Measurements from ENCODE around the gene OR6S1. TPM values are rescaled to one million over a fixed set of nuclear protein-coding genes. Genes with fewer than 3 reads are reported as not detected.

OR6S1 gene
- total RNA-seq, 1 donor from 2014 or later = not detected

DNA sequence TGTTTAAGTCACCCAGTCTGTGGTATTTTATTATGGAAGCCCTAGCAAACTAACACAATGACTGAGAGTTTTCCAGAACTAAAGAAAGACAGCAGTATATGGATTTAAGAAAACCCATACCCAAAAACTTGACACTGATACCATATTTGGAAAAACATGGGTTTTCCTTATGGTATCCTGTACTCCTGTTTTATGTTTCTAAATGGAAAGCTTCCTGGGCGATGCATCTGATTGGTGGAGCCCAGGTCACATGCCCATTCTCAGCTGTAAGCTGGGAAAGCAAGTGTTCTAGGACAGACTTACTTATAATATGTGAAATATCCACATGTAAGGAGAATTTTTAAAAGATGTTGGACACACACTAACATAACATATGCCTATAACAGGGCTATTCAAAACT, 38.4 kb upstream of the OR6S1 start:
- Histone ChIP-seq H3K27me3 (ENCODE audit: low read depth) (no peaks in the 10 kb centered on the region), H3K9me3 (no peaks in the 10 kb centered on the region), H3K27ac (no peak overlapping the region), H3K36me3 (no peaks in the 10 kb centered on the region), H3K4me1 (peaks cover 18% of the 10 kb centered on the region), H3K4me3 (no peak overlapping the region)
- DNase-seq (no peak), ATAC-seq (no peak)
- TF ChIP-seq, protein P1, sequence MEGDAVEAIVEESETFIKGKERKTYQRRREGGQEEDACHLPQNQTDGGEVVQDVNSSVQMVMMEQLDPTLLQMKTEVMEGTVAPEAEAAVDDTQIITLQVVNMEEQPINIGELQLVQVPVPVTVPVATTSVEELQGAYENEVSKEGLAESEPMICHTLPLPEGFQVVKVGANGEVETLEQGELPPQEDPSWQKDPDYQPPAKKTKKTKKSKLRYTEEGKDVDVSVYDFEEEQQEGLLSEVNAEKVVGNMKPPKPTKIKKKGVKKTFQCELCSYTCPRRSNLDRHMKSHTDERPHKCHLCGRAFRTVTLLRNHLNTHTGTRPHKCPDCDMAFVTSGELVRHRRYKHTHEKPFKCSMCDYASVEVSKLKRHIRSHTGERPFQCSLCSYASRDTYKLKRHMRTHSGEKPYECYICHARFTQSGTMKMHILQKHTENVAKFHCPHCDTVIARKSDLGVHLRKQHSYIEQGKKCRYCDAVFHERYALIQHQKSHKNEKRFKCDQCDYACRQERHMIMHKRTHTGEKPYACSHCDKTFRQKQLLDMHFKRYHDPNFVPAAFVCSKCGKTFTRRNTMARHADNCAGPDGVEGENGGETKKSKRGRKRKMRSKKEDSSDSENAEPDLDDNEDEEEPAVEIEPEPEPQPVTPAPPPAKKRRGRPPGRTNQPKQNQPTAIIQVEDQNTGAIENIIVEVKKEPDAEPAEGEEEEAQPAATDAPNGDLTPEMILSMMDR (IDR thresholded peaks at IDR 0.05) = no peak
- intact Hi-C loops (cut with DNase I) = no loop called here

DNA sequence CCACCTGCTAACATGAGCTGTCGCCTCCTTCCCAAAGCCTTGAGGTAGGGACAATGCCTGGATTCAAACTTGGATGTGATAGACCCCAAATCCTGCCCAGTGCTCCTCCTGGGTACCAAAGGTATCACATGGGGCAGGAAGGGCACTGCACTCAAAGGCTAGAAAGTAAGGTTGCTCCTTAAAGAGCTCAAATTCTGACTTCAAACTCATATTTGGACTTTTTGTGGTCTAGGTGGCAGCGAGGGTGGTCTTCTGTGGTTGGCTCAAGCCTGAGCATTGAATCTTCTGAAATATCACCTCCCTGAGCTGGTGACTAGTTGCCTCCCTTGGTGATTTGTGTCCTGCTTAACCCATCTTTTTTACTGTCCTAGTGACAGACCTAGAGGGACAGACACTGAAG, 34.6 kb upstream of the OR6S1 start:
- Histone ChIP-seq H3K27ac (no peak overlapping the region), H3K4me1 (peaks cover 16% of the 10 kb centered on the region), H3K36me3 (no peaks in the 10 kb centered on the region), H3K27me3 (ENCODE audit: low read depth) (no peaks in the 10 kb centered on the region), H3K4me3 (no peak overlapping the region), H3K9me3 (no peaks in the 10 kb centered on the region)
- TF ChIP-seq, protein P1 (IDR thresholded peaks at IDR 0.05) = no peak
- DNase-seq = no peak
- ATAC-seq = no peak
- intact Hi-C loops (cut with DNase I) = no loop called here

DNA sequence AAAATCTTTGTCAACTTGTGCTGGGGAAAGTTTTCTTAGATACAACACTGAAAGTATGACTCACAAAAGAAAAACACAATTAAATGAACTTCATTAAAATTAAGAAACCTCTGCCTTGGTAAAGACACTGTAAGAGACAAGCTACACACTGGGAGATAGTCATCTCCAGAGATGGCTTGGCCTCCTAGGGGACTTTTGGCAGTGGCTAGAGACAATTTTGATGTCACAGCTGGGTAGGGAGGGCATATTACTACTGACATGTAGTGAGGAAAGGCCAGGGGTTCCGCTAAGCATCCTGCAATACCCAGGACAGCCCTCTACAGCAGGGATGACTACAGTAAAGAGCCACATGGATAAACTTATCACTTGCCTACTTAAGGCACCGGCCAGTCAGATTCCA, 34.2 kb upstream of the OR6S1 start:
- Histone ChIP-seq H3K9me3 (no peaks in the 10 kb centered on the region), H3K27ac (no peak overlapping the region), H3K4me3 (no peak overlapping the region), H3K4me1 (peaks cover 12% of the 10 kb centered on the region), H3K36me3 (no peaks in the 10 kb centered on the region), H3K27me3 (ENCODE audit: low read depth) (no peaks in the 10 kb centered on the region)
- no peak for DNase-seq
- TF ChIP-seq, protein P1 (IDR thresholded peaks at IDR 0.05) = no peak
- ATAC-seq = no peak
- intact Hi-C loops (cut with DNase I) = no loop called here

DNA sequence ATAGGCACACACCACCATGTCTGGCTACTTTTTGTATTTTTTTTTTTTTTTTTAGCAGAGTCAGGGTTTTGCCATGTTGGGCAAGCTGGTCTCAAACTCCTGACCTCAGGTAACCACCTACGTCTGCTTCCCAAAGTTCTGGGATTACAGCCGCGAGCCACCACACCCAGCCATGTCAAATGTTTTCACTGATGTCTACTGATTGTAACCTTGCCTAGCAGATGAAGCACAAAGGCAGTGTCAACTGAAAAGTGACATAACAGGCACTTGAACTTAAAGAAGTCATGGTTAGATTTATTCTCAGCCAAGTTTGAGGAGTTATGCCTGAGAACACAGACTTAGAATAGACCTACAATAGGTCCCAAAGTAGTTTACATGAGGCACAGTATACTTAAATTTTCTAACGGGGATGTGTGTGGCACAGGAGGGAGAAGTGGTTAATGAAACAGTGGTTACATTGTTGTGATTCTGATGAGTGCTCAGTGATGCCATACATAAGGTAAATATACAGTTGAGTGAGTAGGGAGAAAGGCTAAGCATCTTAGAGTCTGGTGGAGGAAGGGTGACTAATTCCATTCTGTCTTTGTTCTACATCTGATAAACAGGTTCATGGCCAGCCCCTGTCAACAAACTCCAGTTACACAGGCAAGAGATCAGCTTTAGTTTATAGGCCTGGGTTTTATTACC, 30.2 kb upstream of the OR6S1 start:
- ATAC-seq = no peak
- H3K27ac ChIP-seq = no peak overlapping the region
- no peaks in the 10 kb centered on the region for H3K36me3 ChIP-seq
- no peaks in the 10 kb centered on the region for H3K27me3 ChIP-seq (ENCODE audit: low read depth)
- TF ChIP-seq, protein P1 (IDR thresholded peaks at IDR 0.05) = no peak
- H3K4me1 ChIP-seq = no peaks in the 10 kb centered on the region
- DNase-seq = no peak
- no peak overlapping the region for H3K4me3 ChIP-seq
- intact Hi-C loops (cut with DNase I) = no loop called here
- H3K9me3 ChIP-seq = no peaks in the 10 kb centered on the region

DNA sequence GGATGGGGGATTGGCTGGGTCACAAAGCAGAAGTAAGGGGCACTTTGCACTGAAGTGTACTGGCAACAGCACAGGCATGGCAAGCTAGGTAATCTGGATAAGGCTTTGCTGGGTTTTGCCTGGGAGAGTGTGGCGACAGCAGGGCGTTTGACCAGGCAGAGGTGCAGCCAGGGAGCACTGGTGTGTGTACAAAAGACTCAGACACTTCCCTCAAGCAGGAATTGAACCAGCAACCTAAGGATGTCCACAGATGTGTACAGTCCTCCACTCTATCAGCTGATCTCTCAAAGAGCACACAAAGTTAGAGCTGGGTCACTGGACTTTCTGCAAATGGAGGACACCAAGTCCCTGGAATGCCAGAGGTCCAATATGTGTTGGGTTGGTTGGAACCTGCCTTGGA, 27.5 kb upstream of the OR6S1 start:
- H3K36me3 ChIP-seq = no peaks in the 10 kb centered on the region
- no peak for ATAC-seq
- intact Hi-C loops (cut with DNase I) = no loop called here
- no peak for DNase-seq
- H3K4me3 ChIP-seq = no peak overlapping the region
- H3K27ac ChIP-seq = no peak overlapping the region
- H3K4me1 ChIP-seq = peaks cover 3% of the 10 kb centered on the region
- TF ChIP-seq, protein P1 (IDR thresholded peaks at IDR 0.05) = no peak
- peaks cover 9% of the 10 kb centered on the region for H3K27me3 ChIP-seq (ENCODE audit: low read depth)
- H3K9me3 ChIP-seq = no peaks in the 10 kb centered on the region

Data from lower lobe of right lung (tissue), 2 donors.